ENCODE results near the gene MINK1. TPM values are rescaled to one million over a fixed set of nuclear protein-coding genes. Genes with fewer than 3 reads are reported as not detected.
A peak's percentile ranks its signal among the peaks of the same experiment; 100 is the strongest.

Gene MINK1
- total and polyA plus RNA-seq, 8 donors: 53.5 to 85.4 (median 68.8) TPM

GRCh38 chr17:4944554-4945175 lies 111.5 kb downstream of the MINK1 start:
- Histone ChIP-seq H3K9me3 (no peaks in the 10 kb centered on the region), H3K4me1 (peaks cover 29 to 64% of the 10 kb centered on the region in 2 donors), H3K36me3 (peaks cover 0 to 53% of the 10 kb centered on the region in 2 donors), H3K27me3 (no peaks in the 10 kb centered on the region), H3K4me3 (peak overlapping the region in 1 of 2 donors; percentile 100), H3K27ac (peak overlapping the region; percentile 58 to 100)
- no peak for TF ChIP-seq CTCF (IDR thresholded peaks at IDR 0.05)
- ATAC-seq (no peak), DNase-seq (peak in 1 of 4 donors; percentile 78)
- intact Hi-C loops (cut with DNase I): no loop called here

- Histone ChIP-seq H3K27ac (peak overlapping the region; percentile 58 to 100), H3K9me3 (no peaks in the 10 kb centered on the region), H3K36me3 (peaks cover 0 to 53% of the 10 kb centered on the region in 2 donors), H3K4me3 (peak overlapping the region in 1 of 2 donors; percentile 100), H3K4me1 (peaks cover 29 to 69% of the 10 kb centered on the region in 2 donors), H3K27me3 (no peaks in the 10 kb centered on the region)
- DNase-seq: peak in 2 of 4 donors; percentile 88 to 93
- TF ChIP-seq CTCF (IDR thresholded peaks at IDR 0.05): no peak
- intact Hi-C loops (cut with DNase I): no loop called here
- peak; percentile 11 for ATAC-seq
Observed at GRCh38 chr17:4945176-4945943, 112.2 kb downstream of the MINK1 start.

- no peak for TF ChIP-seq CTCF (IDR thresholded peaks at IDR 0.05)
- Histone ChIP-seq H3K27me3 (no peaks in the 10 kb centered on the region), H3K4me1 (peaks cover 29 to 71% of the 10 kb centered on the region in 2 donors), H3K27ac (peak overlapping the region; percentile 99 to 100), H3K4me3 (peak overlapping the region in 1 of 2 donors; percentile 100), H3K9me3 (no peaks in the 10 kb centered on the region), H3K36me3 (peaks cover 0 to 53% of the 10 kb centered on the region in 2 donors)
- intact Hi-C loops (cut with DNase I): no loop called here
- ATAC-seq (no peak), DNase-seq (no peak)
Observed at GRCh38 chr17:4945944-4946280, 112.8 kb downstream of the MINK1 start.

- peak in 1 of 4 donors; percentile 7 for DNase-seq
- peaks cover 0 to 53% of the 10 kb centered on the region in 2 donors for H3K36me3 ChIP-seq
- peak overlapping the region; percentile 99 to 100 for H3K27ac ChIP-seq
- no peak for TF ChIP-seq CTCF (IDR thresholded peaks at IDR 0.05)
- H3K27me3 ChIP-seq: no peaks in the 10 kb centered on the region
- H3K9me3 ChIP-seq: no peaks in the 10 kb centered on the region
- intact Hi-C loops (cut with DNase I): no loop called here
- H3K4me3 ChIP-seq: peak overlapping the region; percentile 87 to 100
- ATAC-seq: no peak
- peaks cover 24 to 71% of the 10 kb centered on the region in 2 donors for H3K4me1 ChIP-seq
Observed at GRCh38 chr17:4946312-4946976, 113.3 kb downstream of the MINK1 start.

GRCh38 chr17:4947010-4947410 lies 113.9 kb downstream of the MINK1 start:
- Histone ChIP-seq H3K36me3 (peaks cover 0 to 53% of the 10 kb centered on the region in 2 donors), H3K4me3 (peak overlapping the region; percentile 87 to 100), H3K9me3 (no peaks in the 10 kb centered on the region), H3K4me1 (peaks cover 21 to 71% of the 10 kb centered on the region in 2 donors), H3K27me3 (no peaks in the 10 kb centered on the region), H3K27ac (peak overlapping the region; percentile 99 to 100)
- TF ChIP-seq CTCF (IDR thresholded peaks at IDR 0.05): no peak
- no peak for ATAC-seq
- peak in 1 of 4 donors; percentile 61 for DNase-seq
- intact Hi-C loops (cut with DNase I): no loop called here

All from left lung (tissue), 10 donors.